ENCODE data around the gene ARHGAP19.
"Not testable (repeated sequence)": the region's sequence is repeated elsewhere in the genome, so short reads cannot be mapped to it uniquely, and the experiment has no call there.

The ARHGAP19 gene

DNA sequence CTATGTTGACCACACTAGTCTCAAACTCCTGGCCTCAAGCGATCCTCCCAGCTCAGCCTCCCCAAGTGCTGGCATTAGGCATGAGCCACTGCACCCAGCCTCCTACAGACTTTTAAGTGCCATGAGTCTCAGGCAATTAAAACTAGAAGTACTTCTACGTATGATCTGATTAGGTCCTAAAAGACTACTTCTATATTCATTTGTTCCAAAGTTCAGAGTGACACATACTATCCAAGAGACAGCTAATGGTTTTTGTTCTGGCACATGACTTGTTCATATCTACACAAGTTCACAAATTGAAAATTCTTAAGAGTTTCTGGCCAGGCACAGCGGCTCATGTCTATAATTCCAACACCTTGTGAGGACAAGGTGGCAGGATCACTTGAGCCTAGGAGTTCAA, 11.7 kb downstream of the ARHGAP19 start:
- no peak for DNase-seq (ENCODE audit: low read depth in 2 of 2)

DNA sequence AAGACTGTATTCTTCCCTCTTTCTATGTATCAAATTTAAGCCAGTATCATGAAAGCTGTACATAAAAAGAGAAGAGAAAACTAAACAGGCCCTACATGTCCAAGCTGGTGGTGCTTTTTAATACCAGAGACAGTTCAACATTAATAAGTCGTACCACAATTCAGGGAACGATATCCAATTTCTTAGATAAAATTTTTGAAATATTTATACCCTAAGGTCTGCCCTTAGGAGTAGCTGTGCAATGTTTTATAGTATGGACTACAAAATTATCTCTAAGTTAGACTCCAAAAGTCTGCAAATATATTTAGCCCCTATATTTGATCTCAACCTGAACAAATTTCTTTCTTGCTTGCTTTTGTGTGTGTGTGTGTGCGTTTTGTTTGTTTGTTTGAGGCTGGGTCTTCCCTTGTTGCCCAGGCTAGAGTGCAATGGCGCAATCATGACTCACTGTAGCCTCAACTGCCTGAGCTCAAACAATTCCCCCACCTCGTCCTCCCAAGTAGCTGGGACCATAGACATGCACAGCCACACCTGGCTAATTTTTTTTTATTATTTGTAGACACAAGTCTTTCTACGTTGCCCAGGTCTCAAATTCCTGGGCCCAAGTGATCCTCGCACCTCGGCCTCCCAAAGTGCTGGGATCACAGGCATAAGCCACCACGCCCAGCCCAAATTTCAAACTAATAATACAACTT, 13.2 kb downstream of the ARHGAP19 start:
- no peak for DNase-seq (ENCODE audit: low read depth in 2 of 2)

DNA sequence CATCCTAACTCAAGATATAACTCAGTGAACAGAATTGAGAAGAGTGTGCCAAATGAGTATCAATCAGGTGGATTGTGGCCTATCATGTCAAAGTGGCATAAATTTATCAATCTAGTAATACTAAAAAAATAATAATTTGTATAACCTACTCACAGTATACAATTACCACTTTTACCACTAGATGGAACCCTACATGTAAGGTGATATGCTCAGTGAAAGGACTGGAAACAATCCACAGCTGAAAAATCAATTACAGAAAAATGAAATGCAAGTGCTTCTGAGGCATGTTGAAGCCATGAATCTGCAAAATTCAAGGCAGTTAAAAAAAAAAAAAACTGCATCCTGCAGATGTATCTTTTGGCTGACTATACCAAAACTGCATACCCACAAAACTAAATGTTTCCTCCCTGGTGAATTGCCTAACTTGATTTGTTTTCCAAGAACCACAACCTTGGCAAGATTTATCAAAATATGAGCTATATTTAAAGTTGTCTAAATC, 13.9 kb downstream of the ARHGAP19 start:
- DNase-seq (ENCODE audit: low read depth in 2 of 2), result no peak

DNA sequence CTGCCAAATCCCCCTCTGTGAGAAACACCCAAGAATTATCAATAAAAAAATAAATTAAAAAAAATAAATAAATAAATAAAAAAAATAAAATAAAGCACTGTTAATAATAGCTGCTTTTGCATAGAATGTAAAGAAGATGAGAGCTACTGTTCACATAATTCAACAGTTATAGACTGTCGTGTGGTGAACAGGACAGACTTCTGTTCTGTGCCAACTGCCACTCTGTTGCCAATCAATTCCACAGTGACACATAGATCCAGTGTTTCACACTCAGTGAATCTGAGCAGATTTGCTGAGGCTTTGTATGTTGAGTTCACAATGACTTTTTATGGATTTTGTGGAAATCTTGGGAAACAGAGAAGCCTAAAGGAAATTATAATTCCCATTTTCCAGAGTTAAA, 14.9 kb downstream of the ARHGAP19 start:
- DNase-seq (ENCODE audit: low read depth in 2 of 2), result no peak

DNA sequence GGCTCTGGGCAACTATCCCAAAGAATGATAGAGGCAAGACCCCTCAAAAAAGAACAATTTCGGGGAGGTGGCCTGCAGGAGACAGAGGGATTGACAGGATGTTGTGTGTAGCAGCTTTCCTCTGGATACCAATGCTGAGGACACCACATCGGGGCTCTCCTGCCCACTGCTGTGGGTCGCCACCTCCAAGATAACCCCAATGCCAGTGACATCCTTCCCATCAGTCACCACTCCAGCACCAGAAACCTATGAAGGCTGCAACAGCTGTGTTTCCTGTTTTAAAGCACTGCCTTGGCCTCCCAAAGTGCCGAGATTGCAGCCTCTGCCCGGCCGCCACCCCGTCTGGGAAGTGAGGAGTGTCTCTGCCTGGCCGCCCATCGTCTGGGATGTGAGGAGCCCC, 17.6 kb downstream of the ARHGAP19 start:
- no peak for DNase-seq (ENCODE audit: low read depth in 2 of 2)

DNA sequence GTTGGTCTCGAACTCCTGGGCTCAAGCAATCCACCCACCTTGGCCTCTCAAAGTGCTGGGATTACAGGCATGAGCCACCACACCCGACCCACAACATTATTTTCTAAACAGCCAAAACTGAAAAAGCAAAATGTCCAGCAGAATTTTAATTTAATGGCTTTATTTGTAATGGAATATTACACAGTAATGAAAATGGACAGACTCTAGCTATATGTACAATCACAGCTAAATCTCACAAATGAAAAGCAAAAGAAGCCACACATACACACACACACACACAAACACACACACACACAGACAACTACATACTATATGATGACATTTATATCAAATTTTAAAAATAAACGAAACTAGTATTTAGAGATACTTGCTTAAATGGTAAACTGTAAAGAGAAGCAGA, 18.7 kb downstream of the ARHGAP19 start:
- DNase-seq (ENCODE audit: low read depth in 2 of 2), result no peak

DNA sequence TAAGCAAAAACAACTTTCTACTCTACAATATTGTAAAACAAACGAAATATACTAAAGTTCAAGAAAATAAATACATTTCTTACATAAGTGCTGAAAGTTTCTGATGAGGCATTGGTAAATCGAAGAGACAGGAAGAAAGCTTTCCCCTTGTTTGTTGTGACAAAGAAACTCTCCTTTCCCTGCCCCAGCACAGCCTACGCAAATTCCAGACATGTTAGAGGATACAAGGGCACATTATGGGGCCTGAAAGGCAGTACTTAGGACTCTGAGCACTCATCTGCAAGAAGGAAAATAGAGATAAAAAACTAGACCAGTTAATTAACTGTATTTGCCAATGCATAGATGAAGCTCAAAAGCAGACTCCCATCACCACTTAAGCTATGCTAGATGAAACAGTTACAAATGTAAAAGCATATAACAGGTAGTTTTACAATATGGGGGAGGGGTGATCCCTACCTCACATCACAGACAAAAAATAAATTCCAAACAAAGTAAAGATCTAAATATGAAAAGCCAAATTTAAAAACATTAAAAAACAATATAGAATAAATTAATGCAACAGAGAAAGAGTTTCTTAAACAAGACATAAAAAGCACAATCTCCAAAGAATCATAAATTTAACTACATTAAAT, 21.8 kb downstream of the ARHGAP19 start:
- DNase-seq (ENCODE audit: low read depth in 2 of 2), result no peak

DNA sequence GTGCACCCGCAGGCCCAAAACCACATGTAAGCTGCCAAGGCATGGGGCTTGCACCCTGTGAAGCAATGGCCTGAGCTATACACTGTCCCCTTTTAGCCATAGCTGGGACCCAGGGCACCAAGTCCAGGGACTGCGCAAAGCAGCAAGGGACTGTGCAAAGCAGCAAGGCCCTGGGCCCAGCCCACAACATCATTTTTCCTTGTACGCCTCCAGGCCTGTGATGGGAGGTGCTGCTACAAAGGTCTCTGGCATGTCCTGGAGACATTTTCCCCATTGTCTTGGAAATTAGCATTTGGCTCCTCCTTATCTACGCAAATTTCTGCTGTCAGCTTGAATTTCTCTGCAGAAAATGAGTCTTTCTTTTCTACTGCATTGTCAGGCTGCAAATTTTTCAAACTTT, 24.8 kb downstream of the ARHGAP19 start:
- DNase-seq (ENCODE audit: low read depth in 2 of 2), result no peak

DNA sequence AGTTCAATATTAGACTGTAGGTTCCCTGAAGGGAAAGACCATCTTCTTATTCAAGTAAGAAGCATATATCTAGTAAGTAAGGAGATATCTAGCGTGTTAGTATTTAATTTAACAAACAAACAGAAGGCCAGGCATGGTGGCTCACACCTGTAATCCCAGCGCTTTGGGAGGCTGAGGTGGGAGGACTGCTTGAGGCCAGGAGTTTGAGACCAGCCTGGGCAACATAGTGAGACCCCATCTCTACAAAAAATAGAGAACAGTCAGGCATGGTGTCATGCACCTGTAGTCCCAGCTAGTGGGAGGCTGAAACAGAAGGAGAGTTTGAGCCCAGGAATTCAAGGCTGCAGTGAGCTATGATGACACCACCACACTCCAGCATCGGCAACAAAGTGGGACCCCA, 27.3 kb downstream of the ARHGAP19 start:
- DNase-seq (ENCODE audit: low read depth in 2 of 2), result not testable (repeated sequence)

DNA sequence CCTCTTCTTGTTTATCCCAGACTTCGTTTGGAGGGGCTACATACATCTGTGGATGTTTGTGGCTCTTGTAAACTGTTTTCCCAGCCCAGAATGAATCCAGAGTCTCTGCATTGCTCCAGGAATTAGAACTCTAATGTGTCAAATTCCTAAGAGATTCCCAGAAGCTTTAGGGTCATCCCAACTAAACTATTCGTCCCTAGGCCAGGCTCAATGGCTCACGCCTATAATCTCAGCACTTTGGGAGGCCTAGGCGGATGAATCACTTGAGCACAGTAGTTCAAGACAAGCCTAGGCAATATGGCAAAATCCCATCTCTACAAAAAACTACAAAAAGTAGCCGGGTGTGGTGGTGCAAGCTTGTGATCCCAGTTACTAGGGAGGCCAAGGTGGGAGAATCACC, 28.5 kb downstream of the ARHGAP19 start:
- DNase-seq (ENCODE audit: low read depth in 2 of 2), result no peak

DNA sequence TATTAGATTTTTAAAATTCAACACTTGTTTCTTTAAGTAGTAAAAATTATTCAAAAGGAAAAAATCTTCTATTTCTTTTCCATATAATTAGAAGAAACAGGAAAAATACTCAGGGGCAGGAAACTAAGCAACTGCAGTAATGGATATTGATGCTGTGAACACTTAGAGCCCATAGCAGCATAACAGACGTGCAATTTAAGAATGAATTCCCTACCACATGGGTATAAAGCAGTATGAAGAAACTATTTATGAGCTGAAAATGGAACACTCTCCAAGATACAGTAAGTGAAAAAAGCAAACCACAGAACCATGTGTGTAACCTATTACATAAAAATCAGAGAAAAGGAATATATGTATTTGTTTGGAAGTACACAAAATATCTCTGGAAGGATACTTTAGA, 30.8 kb downstream of the ARHGAP19 start:
- DNase-seq (ENCODE audit: low read depth in 2 of 2), result no peak

DNA sequence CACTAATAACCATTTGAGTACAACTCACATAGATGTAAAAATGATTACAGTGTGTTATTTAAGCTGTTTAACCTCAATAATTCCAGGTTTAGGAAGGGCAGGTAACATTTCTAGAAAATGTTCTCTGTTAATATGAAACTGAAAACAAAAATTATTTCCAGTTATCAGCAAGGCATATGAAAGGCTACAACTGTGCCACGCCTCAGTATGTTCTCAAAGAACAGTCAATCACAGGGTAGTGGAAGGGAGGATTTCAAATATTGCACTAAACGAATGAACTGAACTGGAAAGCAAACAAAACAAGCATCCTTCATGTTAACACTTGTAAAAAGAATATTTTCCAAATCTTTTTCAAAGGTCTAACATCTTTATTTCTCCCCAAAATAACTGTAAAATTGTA, 31.3 kb downstream of the ARHGAP19 start:
- DNase-seq (ENCODE audit: low read depth in 2 of 2), result no peak

DNA sequence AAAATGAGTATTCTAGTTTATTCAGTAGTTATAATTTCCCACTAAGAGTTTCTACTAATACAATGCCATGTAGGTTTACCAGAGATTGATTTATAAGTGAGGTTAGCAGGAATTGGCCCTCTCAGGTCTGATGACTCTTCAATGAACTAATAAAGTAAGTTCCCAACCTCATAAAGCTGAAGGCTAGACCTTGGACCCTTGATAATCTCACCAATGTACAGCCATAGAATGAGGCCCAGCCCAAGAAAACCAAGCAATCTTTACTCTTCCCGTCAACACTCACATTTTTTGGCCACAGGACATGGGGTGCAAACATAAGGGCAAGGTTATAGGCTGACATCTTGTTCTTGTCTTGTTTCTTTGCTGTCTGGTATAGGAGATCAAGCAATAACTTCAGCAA, 33.3 kb downstream of the ARHGAP19 start:
- DNase-seq (ENCODE audit: low read depth in 2 of 2), result no peak

DNA sequence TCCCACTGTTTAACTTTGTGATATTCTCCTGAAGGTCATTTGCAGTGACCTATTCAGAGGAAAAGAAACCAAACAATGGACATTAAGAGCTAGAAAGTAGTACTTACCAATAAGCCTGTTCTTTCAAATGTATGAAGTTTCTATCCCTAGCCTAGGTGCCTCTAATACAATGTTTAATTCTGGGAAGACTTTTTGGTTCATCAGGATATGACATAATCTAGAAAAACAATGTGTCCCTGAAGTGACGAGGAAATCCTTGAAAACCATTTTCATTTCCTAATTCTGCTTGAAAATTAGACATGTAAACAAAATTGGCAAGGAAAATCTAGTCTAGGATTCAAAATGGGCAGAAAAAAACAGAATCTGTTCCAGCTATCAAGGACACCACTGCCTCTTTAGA, 36.1 kb downstream of the ARHGAP19 start:
- no peak for DNase-seq (ENCODE audit: low read depth in 2 of 2)

DNA sequence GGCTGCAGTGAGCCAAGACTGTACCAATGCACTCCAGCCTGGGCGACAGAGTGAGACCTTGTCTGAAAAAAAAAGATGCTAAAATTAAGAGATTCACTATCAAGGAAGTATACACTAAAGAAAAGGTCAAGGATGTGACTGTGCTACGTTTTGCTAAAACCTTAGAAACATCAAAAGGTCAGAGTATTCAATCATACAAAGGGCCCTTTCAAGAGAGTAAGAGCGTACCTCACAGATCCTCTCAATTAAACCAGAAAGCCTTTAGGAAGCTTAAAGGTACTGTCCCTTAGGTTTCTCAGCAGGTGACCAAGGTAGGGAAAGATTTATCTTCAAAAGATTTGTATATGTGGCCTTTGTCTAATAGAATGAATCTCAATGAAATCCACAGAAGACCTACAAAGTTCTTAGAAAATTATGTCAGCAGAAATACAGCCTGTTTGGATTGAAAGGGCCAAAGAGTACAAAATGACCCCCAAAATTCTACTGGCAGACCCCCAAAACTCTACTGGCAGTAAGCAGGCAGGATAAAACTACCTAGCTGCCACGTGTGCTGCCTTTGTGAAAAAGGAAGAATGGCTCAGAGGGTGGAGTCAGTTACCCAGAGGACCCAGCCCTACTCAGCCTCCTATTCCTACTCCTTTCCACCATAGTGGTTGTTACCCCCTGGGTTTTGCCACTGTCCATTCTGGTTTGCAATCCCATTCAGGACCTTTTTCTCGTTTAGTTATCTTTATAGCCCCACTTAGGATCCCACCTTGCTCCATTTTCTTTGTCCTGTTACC, 36.7 kb downstream of the ARHGAP19 start:
- no peak for DNase-seq (ENCODE audit: low read depth in 2 of 2)

DNA sequence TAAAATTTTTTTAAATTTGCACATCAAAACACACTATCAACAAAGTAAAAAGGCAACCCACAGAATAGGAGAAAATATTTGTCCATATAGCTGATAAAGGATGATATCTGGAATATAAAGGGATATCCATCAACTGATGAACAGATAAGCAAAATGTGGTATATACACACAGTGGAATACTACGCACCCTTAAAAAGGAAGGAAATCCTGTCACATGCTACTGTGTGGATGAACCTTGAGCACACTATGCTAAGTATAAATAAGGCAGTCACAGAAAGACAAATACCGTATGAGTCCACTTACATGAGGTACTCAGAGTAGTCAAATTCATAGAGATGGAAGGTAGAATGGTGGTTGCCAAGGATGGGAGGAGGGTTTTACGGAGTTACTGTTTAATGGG, 37.7 kb downstream of the ARHGAP19 start:
- no peak for DNase-seq (ENCODE audit: low read depth in 2 of 2)

DNA sequence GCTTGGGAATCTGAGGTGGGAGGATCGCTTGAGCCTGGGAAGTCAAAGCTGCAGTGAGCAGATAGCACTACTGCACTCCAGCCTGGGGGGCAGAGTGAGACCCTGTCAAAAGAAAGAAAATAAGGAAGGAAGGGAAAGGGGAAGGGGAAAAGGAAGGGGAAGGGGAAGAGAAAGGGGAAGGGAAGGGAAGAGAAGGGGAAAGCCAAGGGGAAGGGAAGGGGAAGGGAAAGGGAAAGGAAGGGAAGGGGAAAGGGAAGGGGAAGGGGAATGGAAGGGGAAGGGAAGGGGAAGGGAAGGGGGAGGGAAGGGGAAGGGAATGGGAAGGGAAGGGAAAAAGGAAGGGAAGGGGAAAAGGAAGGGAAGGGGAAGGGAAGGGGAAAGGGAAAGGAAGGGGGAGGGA, 41.5 kb downstream of the ARHGAP19 start:
- no peak for DNase-seq (ENCODE audit: low read depth in 2 of 2)

DNA sequence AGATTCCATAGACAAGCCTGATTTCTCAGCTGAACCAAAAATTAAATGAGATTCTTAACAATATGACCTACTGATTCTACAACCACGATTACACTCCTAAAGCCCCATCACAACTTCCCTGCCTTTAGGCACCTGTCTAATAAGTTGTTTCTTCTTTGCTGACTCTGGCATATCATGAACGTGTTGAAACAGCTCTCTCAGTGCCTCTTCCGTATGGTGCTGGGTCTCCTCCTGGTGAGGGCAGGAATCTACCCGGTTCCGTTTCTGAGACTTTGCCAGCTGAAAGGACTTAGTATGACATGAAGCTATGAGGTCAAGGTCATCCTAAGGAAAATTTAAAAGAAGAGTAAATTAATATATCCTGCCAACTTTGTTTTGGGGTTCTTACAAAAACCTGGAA, 48.6 kb downstream of the ARHGAP19 start:
- DNase-seq (ENCODE audit: low read depth in 2 of 2), result no peak

DNA sequence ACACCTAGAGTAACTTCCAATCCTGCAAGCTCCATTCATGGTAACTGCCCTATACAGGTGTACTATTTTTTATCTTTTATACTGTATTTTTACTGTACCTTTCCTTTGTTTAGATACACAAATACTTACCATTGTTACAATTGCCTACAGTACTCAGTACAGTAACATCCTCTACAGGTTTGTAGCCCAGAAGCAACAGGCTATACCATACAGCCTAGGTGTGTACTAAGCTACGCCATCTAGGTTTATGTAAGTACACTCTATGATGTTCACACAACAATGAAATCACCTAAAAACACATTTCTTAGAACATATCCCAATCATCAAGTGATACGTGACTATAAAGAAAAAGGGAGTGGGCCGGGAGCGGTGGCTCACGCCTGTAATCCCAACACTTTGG, 53.6 kb downstream of the ARHGAP19 start:
- DNase-seq (ENCODE audit: low read depth in 2 of 2), result no peak

DNA sequence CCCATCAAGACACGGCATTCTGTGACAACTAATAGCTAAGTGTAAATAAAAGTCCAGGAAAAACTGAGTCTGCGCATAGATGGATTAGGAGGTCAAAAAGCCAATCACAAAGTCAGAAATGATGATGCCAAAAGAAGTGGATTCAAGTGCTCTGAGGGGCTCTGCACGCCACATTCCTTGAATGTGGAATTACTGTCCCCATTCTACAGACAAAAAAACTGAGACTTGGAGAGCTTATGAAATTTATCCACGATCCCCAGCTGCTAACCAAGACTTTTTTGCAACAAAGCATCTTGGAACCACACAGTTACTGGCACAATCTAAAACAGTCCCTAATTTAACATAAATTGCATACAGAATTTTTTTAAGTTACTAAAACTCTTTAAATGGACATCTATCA, 57.1 kb downstream of the ARHGAP19 start:
- no peak for DNase-seq (ENCODE audit: low read depth in 2 of 2)

DNA sequence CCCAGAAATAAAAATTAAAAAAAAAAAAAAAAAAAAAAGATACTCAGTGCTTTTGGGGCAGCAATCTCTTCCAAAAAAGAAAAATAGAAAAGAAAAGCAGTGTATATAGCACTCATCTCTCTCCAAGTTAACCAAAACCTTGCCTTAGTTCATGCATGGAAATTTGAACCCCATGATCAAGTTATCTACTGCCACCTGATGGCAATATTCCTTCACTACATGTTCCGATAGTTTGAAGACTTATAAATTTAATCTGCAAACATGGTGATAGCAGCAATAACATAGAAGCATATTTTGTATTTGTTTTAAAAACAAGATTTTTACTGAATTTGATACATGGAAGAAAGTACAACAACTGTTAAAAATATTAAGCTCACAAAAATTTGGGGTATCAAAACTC, 58.0 kb downstream of the ARHGAP19 start:
- no peak for DNase-seq (ENCODE audit: low read depth in 2 of 2)

DNA sequence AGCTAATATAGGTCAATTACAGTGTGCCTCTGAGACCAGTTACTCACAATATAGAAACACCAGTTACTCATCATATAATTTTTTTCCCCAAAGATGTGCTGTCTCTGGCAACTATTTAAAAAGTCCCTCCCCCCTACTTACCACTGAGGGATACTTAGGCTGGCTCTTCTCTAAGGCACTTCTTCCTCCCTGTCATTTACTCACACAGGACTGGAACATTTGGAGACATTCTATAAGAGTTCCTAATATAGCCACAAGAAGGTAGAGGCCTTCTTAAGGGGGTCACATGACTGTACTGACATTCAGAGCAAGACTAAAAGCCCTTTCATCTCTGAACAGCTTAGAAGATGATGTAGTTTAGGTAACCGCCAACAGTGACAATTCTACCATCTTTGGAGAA, 62.3 kb downstream of the ARHGAP19 start:
- DNase-seq (ENCODE audit: low read depth in 2 of 2), result no peak

Measured in stimulated activated CD4-positive, alpha-beta T cell treated with anti-CD3 and anti-CD28 coated beads, Interleukin-4, amount 100 ng/mL, for 48 hours (primary cell).